Measurements from ENCODE around the gene SLC35F3.

SLC35F3 gene

DNA sequence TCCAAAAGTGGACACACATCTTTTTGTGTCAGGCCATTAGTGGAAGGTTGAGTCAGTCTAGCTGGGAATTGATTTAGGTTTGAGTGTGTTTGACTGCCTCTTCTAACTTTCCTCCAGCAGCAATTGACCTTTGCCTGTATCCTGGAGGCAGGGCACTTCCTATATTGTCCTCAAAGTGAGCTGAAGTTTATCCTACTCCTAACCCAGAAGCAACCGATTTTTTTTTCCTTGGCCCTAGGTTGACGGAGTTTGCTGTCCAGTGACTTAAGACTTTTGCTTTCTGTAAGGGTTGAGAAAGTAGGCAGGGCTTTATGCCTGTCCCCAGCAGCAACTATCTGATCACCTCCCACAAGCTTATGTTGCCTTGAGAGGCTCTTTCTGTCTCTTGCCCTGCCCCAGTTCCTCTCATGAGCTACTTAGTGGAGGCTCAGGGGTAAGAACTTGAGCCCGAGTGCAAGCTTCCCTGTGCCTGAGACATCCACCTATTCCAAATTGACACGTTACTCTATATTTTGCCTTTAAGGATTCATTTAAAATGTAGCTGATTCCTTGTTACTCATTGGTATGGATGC lies 30.9 kb downstream of the SLC35F3 start:
- no peak for DNase-seq (ENCODE audit: low read depth)
- H3K4me3 ChIP-seq (ENCODE audit: low read depth, low read length): no peak overlapping the region
- TF ChIP-seq POLR2A (IDR thresholded peaks at IDR 0.05; ENCODE audit: extremely low read depth, insufficient read length) (no peak), MYC (IDR thresholded peaks at IDR 0.05; ENCODE audit: low read depth, low read length) (no peak)
- TF ChIP-seq, protein P1, sequence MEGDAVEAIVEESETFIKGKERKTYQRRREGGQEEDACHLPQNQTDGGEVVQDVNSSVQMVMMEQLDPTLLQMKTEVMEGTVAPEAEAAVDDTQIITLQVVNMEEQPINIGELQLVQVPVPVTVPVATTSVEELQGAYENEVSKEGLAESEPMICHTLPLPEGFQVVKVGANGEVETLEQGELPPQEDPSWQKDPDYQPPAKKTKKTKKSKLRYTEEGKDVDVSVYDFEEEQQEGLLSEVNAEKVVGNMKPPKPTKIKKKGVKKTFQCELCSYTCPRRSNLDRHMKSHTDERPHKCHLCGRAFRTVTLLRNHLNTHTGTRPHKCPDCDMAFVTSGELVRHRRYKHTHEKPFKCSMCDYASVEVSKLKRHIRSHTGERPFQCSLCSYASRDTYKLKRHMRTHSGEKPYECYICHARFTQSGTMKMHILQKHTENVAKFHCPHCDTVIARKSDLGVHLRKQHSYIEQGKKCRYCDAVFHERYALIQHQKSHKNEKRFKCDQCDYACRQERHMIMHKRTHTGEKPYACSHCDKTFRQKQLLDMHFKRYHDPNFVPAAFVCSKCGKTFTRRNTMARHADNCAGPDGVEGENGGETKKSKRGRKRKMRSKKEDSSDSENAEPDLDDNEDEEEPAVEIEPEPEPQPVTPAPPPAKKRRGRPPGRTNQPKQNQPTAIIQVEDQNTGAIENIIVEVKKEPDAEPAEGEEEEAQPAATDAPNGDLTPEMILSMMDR (IDR thresholded peaks at IDR 0.05; ENCODE audit: low read depth, low read length): no peak
- TF ChIP-seq, protein P2, sequence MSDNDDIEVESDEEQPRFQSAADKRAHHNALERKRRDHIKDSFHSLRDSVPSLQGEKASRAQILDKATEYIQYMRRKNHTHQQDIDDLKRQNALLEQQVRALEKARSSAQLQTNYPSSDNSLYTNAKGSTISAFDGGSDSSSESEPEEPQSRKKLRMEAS (IDR thresholded peaks at IDR 0.05; ENCODE audit: low read depth, low read length): no peak

GRCh38 chr1:233936422-233936821 lies 31.9 kb downstream of the SLC35F3 start:
- no peak overlapping the region for H3K4me3 ChIP-seq (ENCODE audit: low read depth, low read length)
- DNase-seq (ENCODE audit: low read depth): no peak
- TF ChIP-seq MYC (IDR thresholded peaks at IDR 0.05; ENCODE audit: low read depth, low read length): no peak

GRCh38 chr1:233936842-233937241 lies 32.4 kb downstream of the SLC35F3 start:
- H3K4me3 ChIP-seq (ENCODE audit: low read depth, low read length): no peak overlapping the region
- TF ChIP-seq, protein P1 (IDR thresholded peaks at IDR 0.05; ENCODE audit: low read depth, low read length): no peak
- TF ChIP-seq MYC (IDR thresholded peaks at IDR 0.05; ENCODE audit: low read depth, low read length): no peak
- TF ChIP-seq POLR2A (IDR thresholded peaks at IDR 0.05; ENCODE audit: extremely low read depth, insufficient read length): no peak
- TF ChIP-seq, protein P2 (IDR thresholded peaks at IDR 0.05; ENCODE audit: low read depth, low read length): no peak
- DNase-seq (ENCODE audit: low read depth): no peak

- TF ChIP-seq POLR2A (IDR thresholded peaks at IDR 0.05; ENCODE audit: extremely low read depth, insufficient read length): no peak
- DNase-seq (ENCODE audit: low read depth): no peak
- H3K4me3 ChIP-seq (ENCODE audit: low read depth, low read length): no peak overlapping the region
Measured at GRCh38 chr1:233938476-233938875, 34.0 kb downstream of the SLC35F3 start.

DNA sequence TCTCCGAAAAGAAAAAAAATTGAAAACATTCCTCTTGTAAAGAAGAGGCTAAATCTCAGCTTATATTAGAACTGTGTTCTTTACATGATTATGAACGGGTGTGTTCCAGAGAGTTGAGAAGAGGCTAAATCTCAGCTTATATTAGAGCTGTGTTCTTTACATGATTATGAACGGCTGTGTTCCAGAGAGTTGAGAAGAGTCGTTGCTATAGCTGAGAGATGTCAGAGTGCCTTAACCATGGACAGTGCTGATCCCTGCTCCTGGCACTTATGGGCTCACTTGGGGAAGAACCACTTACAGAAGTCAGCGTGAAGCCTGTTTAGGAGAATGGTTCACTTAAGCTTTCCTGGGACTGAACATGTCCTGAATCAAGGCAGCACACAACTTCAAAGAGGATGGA lies 35.0 kb downstream of the SLC35F3 start:
- H3K4me3 ChIP-seq (ENCODE audit: low read depth, low read length): no peak overlapping the region
- TF ChIP-seq, protein P2 (IDR thresholded peaks at IDR 0.05; ENCODE audit: low read depth, low read length): no peak
- no peak for TF ChIP-seq MYC (IDR thresholded peaks at IDR 0.05; ENCODE audit: low read depth, low read length)
- TF ChIP-seq, protein P1 (IDR thresholded peaks at IDR 0.05; ENCODE audit: low read depth, low read length): no peak
- TF ChIP-seq POLR2A (IDR thresholded peaks at IDR 0.05; ENCODE audit: extremely low read depth, insufficient read length): no peak
- DNase-seq (ENCODE audit: low read depth): no peak

GRCh38 chr1:233940908-233941307 lies 36.4 kb downstream of the SLC35F3 start:
- no peak for DNase-seq (ENCODE audit: low read depth)
- H3K4me3 ChIP-seq (ENCODE audit: low read depth, low read length): no peak overlapping the region
- TF ChIP-seq POLR2A (IDR thresholded peaks at IDR 0.05; ENCODE audit: extremely low read depth, insufficient read length) (no peak), MYC (IDR thresholded peaks at IDR 0.05; ENCODE audit: low read depth, low read length) (no peak)
- TF ChIP-seq, protein P1 (IDR thresholded peaks at IDR 0.05; ENCODE audit: low read depth, low read length): no peak
- TF ChIP-seq, protein P2 (IDR thresholded peaks at IDR 0.05; ENCODE audit: low read depth, low read length): no peak

DNA sequence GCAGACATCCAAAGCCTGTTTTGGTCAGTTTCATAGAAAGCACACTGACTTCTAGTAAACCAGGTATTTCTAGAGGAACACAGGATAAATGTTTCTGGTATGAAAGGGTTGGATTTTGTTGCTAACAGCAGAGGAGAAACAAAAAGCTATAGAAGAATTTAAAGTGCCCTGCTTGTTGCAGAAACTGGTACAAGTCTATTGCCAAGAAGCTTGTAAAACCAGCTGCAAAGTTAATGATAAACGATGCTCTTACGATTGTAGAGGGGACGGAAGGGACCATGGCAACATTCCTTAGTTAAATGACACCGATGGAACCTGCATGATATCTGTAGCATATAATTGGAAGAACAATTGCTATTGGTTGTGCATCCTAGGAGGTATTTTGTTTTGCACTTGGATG lies 40.1 kb downstream of the SLC35F3 start:
- DNase-seq (ENCODE audit: low read depth): no peak

More for the DNA sequence above, 40.1 kb downstream of the SLC35F3 start:
- no peak overlapping the region for H3K4me3 ChIP-seq (ENCODE audit: low read depth, low read length)
- TF ChIP-seq, protein P2 (IDR thresholded peaks at IDR 0.05; ENCODE audit: low read depth, low read length): no peak
- TF ChIP-seq POLR2A (IDR thresholded peaks at IDR 0.05; ENCODE audit: extremely low read depth, insufficient read length) (no peak), MYC (IDR thresholded peaks at IDR 0.05; ENCODE audit: low read depth, low read length) (no peak)
- TF ChIP-seq, protein P1 (IDR thresholded peaks at IDR 0.05; ENCODE audit: low read depth, low read length): no peak

Measured in NB4 (cell line).